Sigmoid colon (tissue), 7 donors: ENCODE data around the gene RPTOR. TPM values are rescaled to one million over a fixed set of nuclear protein-coding genes. Genes with fewer than 3 reads are reported as not detected.

Experiments
- DNase-seq: peaks from one replicate; pipeline ENCODE4 v3.0.0-alpha.2; 2019
- H3K27ac ChIP-seq, 4 donors: fragments of 200-600 bp; sonication (generic); one replicate each; pipeline ENCODE4 v1.5.1; 2016 to 2019; ENCODE audit warnings: mild to moderate bottlenecking in 1 of 4
- H3K27me3 ChIP-seq, 3 donors: fragments of 200-600 bp; sonication (generic); one replicate each; pipeline ENCODE4 v1.5.1; 2019; ENCODE audit warnings: mild to moderate bottlenecking in 1 of 3
- H3K36me3 ChIP-seq, 4 donors: fragments of 200-600 bp; sonication (generic); one replicate each; pipeline ENCODE4 v1.5.1; 2016 to 2019
- H3K4me1 ChIP-seq, 4 donors: fragments of 200-600 bp; sonication (generic); one replicate each; pipeline ENCODE4 v1.5.1; 2017 to 2019
- H3K4me3 ChIP-seq, 4 donors: fragments of 200-600 bp; sonication (generic); one replicate each; pipeline ENCODE4 v1.5.1; 2017 to 2019; ENCODE audit warnings: mild to moderate bottlenecking in 2 of 4, moderate library complexity in 1 of 4
- H3K9me3 ChIP-seq, 4 donors: fragments of 200-600 bp in 3 of 4; sonication (generic) in 3 of 4; one replicate each; pipeline versions ENCODE4 v1.5.1 to v1.6.1; 2013 to 2019
- CTCF ChIP-seq, 4 experiments: fragments of 450-650 bp in 3 of 4; fragments of 200-600 bp in 1 of 4; IDR thresholded peaks; one replicate each; pipeline ENCODE4 v1.5.1; 2016 to 2019; ENCODE audit warnings: antibody characterized with exemption in 4 of 4, mild to moderate bottlenecking in 3 of 4, moderate library complexity in 2 of 4
- EP300 ChIP-seq, 4 donors: sonication (generic); formaldehyde crosslinking; IDR thresholded peaks; one replicate each; pipeline ENCODE4 v1.6.1; 2017; ENCODE audit warnings: antibody characterized with exemption in 4 of 4
- POLR2A ChIP-seq, 2 donors: fragments of 450-650 bp; IDR thresholded peaks; one replicate each; pipeline ENCODE4 v1.6.1; 2016; ENCODE audit warnings: antibody characterized with exemption in 2 of 2, mild to moderate bottlenecking in 2 of 2, moderate library complexity in 2 of 2
- POLR2AphosphoS5 ChIP-seq, 4 donors: sonication (generic); formaldehyde crosslinking; IDR thresholded peaks; one replicate each; pipeline ENCODE4 v1.6.1; 2017; ENCODE audit warnings: antibody characterized with exemption in 4 of 4
- WGBS, 2 donors: extraction: QIAGEN DNeasy Blood & Tissue Kit; methylation state at CpG; one replicate each; pipeline ENCODE4 v1.1.7; 2013; 5-methylcytosine and 5-hydroxymethylcytosine counted together
- intact Hi-C: fragments of 100-400 bp; cut with DNase I; formaldehyde crosslinking; loops from one replicate; pipeline ENCODE4 v1.15.1; 2023
- polyA plus RNA-seq, 3 donors: library from polyadenylated mRNA; stranded (reverse); fragments of 200-250 nt; gene quantifications; one replicate each; pipeline ENCODE4 v1.2.3, GENCODE V29; 2013
- total RNA-seq, 4 donors: library from RNA; depleted of rRNA; stranded (reverse); fragments of >200 nt; gene quantifications; one replicate each; pipeline ENCODE4 v1.1.0, GENCODE V29; 2016
- donor health status: healthy with polysubstance abuse.
- donor health status: Bipolar disorder and iron deficiency.
- donor health status: healthy.

RPTOR gene
- total and polyA plus RNA-seq, 7 donors, result 3.7 to 68.7 (median 22.9) TPM

DNA sequence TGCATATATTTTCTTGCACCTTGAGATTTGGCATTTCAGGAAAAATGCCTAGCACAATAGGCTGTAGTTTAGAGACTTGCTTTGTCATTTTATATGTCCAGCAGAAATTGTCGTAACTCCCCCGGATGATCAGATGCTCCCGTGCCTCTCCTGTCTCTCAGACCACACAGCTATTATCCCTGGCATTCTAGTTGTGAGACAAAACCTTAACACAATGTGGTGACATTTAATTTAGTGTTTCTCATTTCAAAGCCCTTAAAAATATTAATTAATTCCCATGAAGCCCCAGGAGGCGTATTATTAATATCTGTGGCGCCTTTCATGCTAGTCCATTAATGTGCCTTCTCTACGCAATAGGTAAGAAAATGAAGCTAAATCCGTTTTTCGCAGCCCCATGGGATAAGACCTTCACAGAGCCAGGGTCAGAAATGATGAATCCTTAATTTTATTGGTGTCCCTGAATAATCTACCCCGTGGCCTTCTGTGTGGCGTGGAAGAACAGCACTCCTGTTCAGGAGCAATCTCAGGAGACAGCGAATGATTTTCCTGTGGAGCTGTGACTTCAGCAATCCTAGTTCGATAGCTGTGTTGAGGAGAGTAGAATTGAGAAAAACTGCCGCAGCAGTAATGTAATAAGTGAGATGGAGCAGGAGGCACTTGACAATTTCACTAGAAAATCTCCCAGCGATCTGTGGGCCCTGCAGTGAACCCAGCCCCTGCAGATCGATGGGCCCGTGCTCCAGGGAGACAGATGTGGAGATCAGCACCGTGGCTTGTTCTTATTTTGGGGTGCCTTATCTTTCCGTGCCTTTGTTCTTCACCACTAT, 157.9 kb downstream of the RPTOR start:
- 92 to 95% methylated on average over 18 of the region's 18 CpGs for WGBS, 2 donors
- no peaks in the 10 kb centered on the region for H3K36me3 ChIP-seq
- H3K9me3 ChIP-seq, result no peaks in the 10 kb centered on the region
- no peak overlapping the region for H3K27ac ChIP-seq
- H3K27me3 ChIP-seq, result no peaks in the 10 kb centered on the region
- intact Hi-C loops, result no loop called here
- no peak for DNase-seq
- peaks cover 0 to 13% (median 10%) of the 10 kb centered on the region in 4 donors for H3K4me1 ChIP-seq
- no peak overlapping the region for H3K4me3 ChIP-seq
- no peak for TF ChIP-seq POLR2AphosphoS5 (IDR thresholded peaks at IDR 0.05)
- TF ChIP-seq POLR2A (IDR thresholded peaks at IDR 0.05), result no peak
- no peak for TF ChIP-seq EP300 (IDR thresholded peaks at IDR 0.05)
- TF ChIP-seq CTCF (IDR thresholded peaks at IDR 0.05), result no peak

DNA sequence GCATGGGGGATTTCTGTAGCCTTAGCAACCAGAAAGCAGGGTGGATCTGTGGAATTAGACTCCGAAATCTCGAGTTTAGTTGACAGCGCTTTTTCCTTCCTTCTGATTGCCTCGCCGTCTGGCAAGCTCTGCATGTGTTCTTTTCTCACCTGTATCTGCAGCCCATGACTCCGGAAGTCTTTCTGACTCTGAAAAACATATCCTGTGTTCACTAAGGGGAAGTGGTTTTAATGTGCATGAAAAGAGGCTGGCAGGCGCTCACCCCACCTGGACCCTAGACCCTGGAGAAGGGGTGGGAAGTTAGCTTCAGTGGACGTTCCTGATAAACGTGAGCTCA, 158.5 kb downstream of the RPTOR start:
- TF ChIP-seq EP300 (IDR thresholded peaks at IDR 0.05), result no peak
- TF ChIP-seq POLR2AphosphoS5 (IDR thresholded peaks at IDR 0.05), result no peak
- TF ChIP-seq CTCF (IDR thresholded peaks at IDR 0.05), result no peak
- TF ChIP-seq POLR2A (IDR thresholded peaks at IDR 0.05), result no peak
- Histone ChIP-seq H3K9me3 (no peaks in the 10 kb centered on the region), H3K27me3 (no peaks in the 10 kb centered on the region), H3K4me1 (peaks cover 0 to 13% (median 10%) of the 10 kb centered on the region in 4 donors), H3K36me3 (peaks cover 0 to 2% (median 0%) of the 10 kb centered on the region in 4 donors), H3K4me3 (no peak overlapping the region), H3K27ac (no peak overlapping the region)
- intact Hi-C loops, result no loop called here
- DNase-seq, result no peak
- 51 to 85% methylated on average over 9 of the region's 9 CpGs for WGBS, 2 donors

- intact Hi-C loops, result no loop called here
- Histone ChIP-seq H3K9me3 (no peaks in the 10 kb centered on the region), H3K4me3 (no peak overlapping the region), H3K27ac (no peak overlapping the region), H3K27me3 (no peaks in the 10 kb centered on the region), H3K4me1 (peaks cover 0 to 13% (median 10%) of the 10 kb centered on the region in 4 donors), H3K36me3 (peaks cover 0 to 9% (median 5%) of the 10 kb centered on the region in 4 donors)
- DNase-seq, result no peak
- WGBS, 2 donors, result 80 to 85% methylated on average over 3 of the region's 3 CpGs
- no peak for TF ChIP-seq CTCF (IDR thresholded peaks at IDR 0.05)
- no peak for TF ChIP-seq POLR2A (IDR thresholded peaks at IDR 0.05)
- TF ChIP-seq EP300 (IDR thresholded peaks at IDR 0.05), result no peak
- TF ChIP-seq POLR2AphosphoS5 (IDR thresholded peaks at IDR 0.05), result no peak
These were observed 159.8 kb downstream of the RPTOR start for GRCh38 chr17:80704381-80704819.

GRCh38 chr17:80704894-80705293, 160.3 kb downstream of the RPTOR start:
- H3K27ac ChIP-seq, result no peak overlapping the region
- no peaks in the 10 kb centered on the region for H3K27me3 ChIP-seq
- intact Hi-C loops, result no loop called here
- TF ChIP-seq CTCF (IDR thresholded peaks at IDR 0.05) (no peak), POLR2A (IDR thresholded peaks at IDR 0.05) (no peak), EP300 (IDR thresholded peaks at IDR 0.05) (no peak), POLR2AphosphoS5 (IDR thresholded peaks at IDR 0.05) (no peak)
- peaks cover 0 to 13% (median 5%) of the 10 kb centered on the region in 4 donors for H3K36me3 ChIP-seq
- 88 to 97% methylated on average over 13 of the region's 13 CpGs for WGBS, 2 donors
- no peak overlapping the region for H3K4me3 ChIP-seq
- H3K4me1 ChIP-seq, result peaks cover 0 to 13% (median 10%) of the 10 kb centered on the region in 4 donors
- DNase-seq, result no peak
- H3K9me3 ChIP-seq, result no peaks in the 10 kb centered on the region
